ENCODE data around the gene DYRK1B.

- TF ChIP-seq GATA3 (IDR thresholded peaks at IDR 0.05; ENCODE audit: low read depth, low read length) (no peak), GATA2 (IDR thresholded peaks at IDR 0.05; ENCODE audit: low read depth, low read length) (no peak)
Observed at GRCh38 chr19:39832341-39833083, 1.4 kb downstream of the DYRK1B start.

Data from SH-SY5Y (cell line).